Endometrial microvascular endothelial cells (primary cell): ENCODE data around the gene RTCA. TPM values are rescaled to one million over a fixed set of nuclear protein-coding genes. Genes with fewer than 3 reads are reported as not detected.
"Not testable (repeated sequence)": the region's sequence is repeated elsewhere in the genome, so short reads cannot be mapped to it uniquely, and the experiment has no call there.

Experiments
- in situ Hi-C: cut with HindIII; loops from 2 replicates; pipeline ENCODE4 v1.10.0; 2017; ENCODE audit warnings: low sequenced_read_pairs, low pct_unique_long_range_greater_than_20kb; ENCODE audit errors: inconsistent ontology term
- total RNA-seq: library from RNA; depleted of rRNA; stranded (reverse); fragments of >200 nt; gene quantifications from one replicate; pipeline ENCODE4 v1.2.3, GENCODE V29; 2015; ENCODE audit errors: inconsistent ontology term

The RTCA gene
- total RNA-seq, 1 donor from 2014 or later, result 42.4 TPM

DNA sequence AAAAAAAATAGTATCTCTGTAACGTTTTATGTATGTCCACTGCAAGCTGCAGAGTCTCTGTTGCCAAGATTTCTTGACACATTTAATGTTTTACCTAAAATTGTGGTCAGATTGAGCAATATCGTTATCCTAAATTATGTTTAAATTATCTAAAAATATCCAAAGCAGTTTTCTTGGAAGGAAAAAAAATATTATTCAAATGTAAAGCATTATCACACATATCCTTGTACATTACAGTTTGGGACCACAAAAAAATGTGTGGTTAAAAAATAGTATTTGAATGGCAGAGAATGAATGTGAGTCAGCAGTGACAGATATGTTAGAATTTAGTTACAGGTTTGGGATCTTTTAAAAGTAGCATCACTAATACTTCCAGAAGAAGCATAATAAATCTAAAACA is 65.1 kb downstream of the RTCA start:
- in situ Hi-C loops, result not testable (repeated sequence)

DNA sequence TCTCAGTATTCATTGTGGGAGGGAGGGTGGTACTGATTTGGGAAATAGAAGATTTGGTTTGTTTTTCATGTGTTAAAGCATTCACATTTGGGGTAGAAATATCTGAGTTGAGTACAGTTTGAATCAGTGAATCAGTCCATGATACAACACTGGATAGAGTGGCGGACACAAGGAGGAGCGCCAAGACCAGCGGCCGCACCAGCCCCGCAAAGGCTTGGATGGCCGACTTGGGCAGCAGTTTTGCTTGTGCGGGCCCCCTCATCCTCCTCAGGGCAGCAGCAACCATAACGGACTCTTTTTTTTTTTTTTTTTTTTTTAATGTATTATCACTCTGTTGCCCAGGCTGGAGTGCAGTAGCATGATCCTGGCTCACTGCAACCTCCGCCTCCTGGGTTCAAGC is 66.3 kb downstream of the RTCA start:
- in situ Hi-C loops, result no loop called here

DNA sequence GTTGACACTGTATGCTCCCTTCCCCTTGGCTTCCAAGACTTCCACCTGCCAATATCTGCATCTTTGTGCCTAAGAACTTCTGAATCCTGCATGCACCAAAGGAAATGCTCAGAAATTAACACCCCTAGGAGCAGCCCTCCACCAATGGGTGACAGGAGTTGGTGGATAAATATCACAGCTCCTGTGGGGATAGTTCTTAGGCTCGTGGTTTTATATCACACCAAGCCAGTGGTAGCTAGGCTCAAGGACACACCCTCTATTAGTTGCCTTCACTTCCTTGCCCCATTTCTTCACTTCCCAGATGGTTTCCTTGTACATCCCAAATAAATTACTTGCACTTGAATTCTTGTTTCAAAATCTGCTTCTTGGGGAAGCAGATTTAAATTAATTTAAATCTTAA is 69.4 kb downstream of the RTCA start:
- in situ Hi-C loops, result no loop called here

DNA sequence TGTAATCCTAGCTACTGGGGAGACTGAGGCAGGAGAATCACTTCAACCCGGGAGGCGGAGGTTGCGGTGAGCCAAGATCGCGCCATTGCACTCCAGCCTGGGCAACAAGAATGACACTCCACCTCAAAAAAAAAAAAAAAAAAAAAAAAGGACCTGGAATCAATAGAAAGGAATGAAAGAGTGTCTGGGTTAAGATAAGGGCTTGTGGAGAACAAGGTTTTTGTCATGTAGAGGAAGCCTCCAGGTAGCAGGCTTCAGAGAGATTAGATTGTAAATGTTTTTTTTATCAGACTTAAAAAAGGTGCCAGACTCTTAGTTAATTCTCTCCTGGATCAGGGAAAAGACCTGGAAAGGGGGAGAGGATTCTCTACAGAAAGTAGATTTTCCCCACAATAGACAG is 71.9 kb downstream of the RTCA start:
- in situ Hi-C loops, result not testable (repeated sequence)

DNA sequence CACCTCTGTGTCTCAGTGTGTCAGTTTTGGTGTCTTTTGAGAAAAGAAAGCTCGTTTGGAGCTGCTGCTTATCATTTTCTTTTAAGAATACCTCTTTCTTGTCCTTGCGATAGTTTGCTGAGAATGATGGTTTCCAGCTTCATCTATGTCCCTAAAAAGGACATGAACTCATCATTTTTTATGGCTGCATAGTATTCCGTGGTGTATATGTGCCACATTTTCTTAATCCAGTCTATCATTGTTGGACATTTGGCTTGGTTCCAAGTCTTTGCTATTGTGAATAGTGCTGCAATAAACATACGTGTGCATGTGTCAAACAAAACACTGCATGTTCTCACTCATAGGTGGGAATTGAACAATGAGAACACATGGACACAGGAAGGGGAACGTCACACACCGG is 73.7 kb downstream of the RTCA start:
- in situ Hi-C loops, result not testable (repeated sequence)

DNA sequence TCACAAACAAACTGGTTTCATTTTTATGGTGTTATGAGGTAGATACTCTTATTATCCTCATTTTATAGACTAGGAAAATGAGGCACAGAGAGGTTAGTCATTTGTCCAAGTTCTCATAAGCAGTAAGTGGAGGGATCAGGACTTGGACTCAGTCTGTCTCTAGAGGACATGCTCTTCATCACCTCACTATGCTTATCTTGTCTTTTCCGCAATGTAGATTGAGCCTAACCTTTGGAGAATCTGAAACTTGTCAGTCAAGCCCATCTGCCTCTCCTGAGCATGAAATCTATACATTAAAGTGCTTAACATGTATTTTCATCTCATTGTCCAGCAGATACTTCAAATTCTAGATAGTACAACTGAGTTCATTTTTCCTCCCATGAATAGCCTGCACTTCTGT is 74.5 kb downstream of the RTCA start:
- in situ Hi-C loops, result no loop called here

DNA sequence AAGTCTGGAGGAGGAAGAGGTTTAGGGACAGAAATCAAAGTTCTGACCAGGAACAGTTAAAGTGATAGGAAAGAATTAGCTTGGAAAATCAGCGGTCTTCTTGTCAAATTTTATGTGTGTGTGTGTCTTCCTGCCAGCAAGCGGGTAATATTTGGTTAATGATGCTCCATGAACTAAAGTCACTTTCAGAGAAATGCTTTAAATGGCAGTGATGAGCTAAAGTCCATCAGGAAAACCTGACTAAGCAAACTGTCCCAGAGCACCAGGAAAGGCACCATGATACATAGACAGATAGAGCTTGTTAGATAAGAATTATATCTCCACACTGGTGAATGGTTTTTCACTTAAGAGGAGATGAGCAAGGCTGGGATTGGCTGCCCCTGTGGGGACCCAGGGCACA is 76.3 kb downstream of the RTCA start:
- in situ Hi-C loops, result no loop called here

Other genes with a start within 250 kb of the RTCA start
- gene SASS6, start 133.3 kb upstream of the RTCA start, total RNA-seq, result 4.8 TPM
- 13.3 TPM for gene TRMT13, start 133.1 kb upstream of the RTCA start, total RNA-seq
- not detected for gene LRRC39, start 88.0 kb upstream of the RTCA start, total RNA-seq
- 2.8 TPM for gene DBT, start 16.4 kb upstream of the RTCA start, total RNA-seq
- gene CDC14A, start 86.3 kb downstream of the RTCA start, total RNA-seq, result 10.0 TPM